ENCODE results near the gene ATP8A2.

Gene ATP8A2

GRCh38 chr13:25688536-25688935, 316.8 kb downstream of the ATP8A2 start:
- no peak for DNase-seq (ENCODE audit: extremely low spot score)
- TF ChIP-seq CTCF (IDR thresholded peaks at IDR 0.05; ENCODE audit: control extremely low read depth, extremely low read depth, low read depth, missing control alignments): no peak
- POLR2A ChIA-PET: no interaction called here
- CTCF ChIA-PET: no interaction called here

GRCh38 chr13:25689539-25689938, 317.8 kb downstream of the ATP8A2 start:
- no peak for DNase-seq (ENCODE audit: extremely low spot score)

GRCh38 chr13:25690582-25690981, 318.8 kb downstream of the ATP8A2 start:
- ChIA-PET POLR2A (no interaction called here), CTCF (no interaction called here)
- no peak for DNase-seq (ENCODE audit: extremely low spot score)
- TF ChIP-seq CTCF (IDR thresholded peaks at IDR 0.05; ENCODE audit: control extremely low read depth, extremely low read depth, low read depth, missing control alignments): no peak

More at GRCh38 chr13:25689539-25689938, 317.8 kb downstream of the ATP8A2 start:
- ChIA-PET POLR2A (no interaction called here), CTCF (interaction anchor here (0.9 kb wide), 1 partner anchor 30 kb away, joined by 3 read pairs; no protein-coding TSS in a partner anchor)
- TF ChIP-seq CTCF (IDR thresholded peaks at IDR 0.05; ENCODE audit: control extremely low read depth, extremely low read depth, low read depth, missing control alignments): no peak

- no peak for DNase-seq (ENCODE audit: extremely low spot score)
- POLR2A ChIA-PET: no interaction called here
- TF ChIP-seq CTCF (IDR thresholded peaks at IDR 0.05; ENCODE audit: control extremely low read depth, extremely low read depth, low read depth, missing control alignments): no peak
- CTCF ChIA-PET: interaction anchor here (1.7 kb wide), 1 partner anchor 19 kb away, joined by 3 read pairs; no protein-coding TSS in a partner anchor
Measured at GRCh38 chr13:25691654-25692053, 319.9 kb downstream of the ATP8A2 start.

- ChIA-PET CTCF (interaction anchor here (1.7 kb wide), 1 partner anchor 18 kb away, joined by 3 read pairs; no protein-coding TSS in a partner anchor), POLR2A (no interaction called here)
- TF ChIP-seq CTCF (IDR thresholded peaks at IDR 0.05; ENCODE audit: control extremely low read depth, extremely low read depth, low read depth, missing control alignments): no peak
- DNase-seq (ENCODE audit: extremely low spot score): no peak
Measured at GRCh38 chr13:25692099-25692498, 320.3 kb downstream of the ATP8A2 start.

GRCh38 chr13:25699056-25699455, 327.3 kb downstream of the ATP8A2 start:
- no peak for TF ChIP-seq CTCF (IDR thresholded peaks at IDR 0.05; ENCODE audit: control extremely low read depth, extremely low read depth, low read depth, missing control alignments)

GRCh38 chr13:25699600-25699999, 327.8 kb downstream of the ATP8A2 start:
- DNase-seq (ENCODE audit: extremely low spot score): no peak
- CTCF ChIA-PET: no interaction called here
- POLR2A ChIA-PET: no interaction called here
- TF ChIP-seq CTCF (IDR thresholded peaks at IDR 0.05; ENCODE audit: control extremely low read depth, extremely low read depth, low read depth, missing control alignments): no peak

More at GRCh38 chr13:25699056-25699455, 327.3 kb downstream of the ATP8A2 start:
- ChIA-PET POLR2A (no interaction called here), CTCF (no interaction called here)
- DNase-seq (ENCODE audit: extremely low spot score): no peak
